ENCODE data around the gene ROPN1. TPM values are rescaled to one million over a fixed set of nuclear protein-coding genes. Genes with fewer than 3 reads are reported as not detected.

The ROPN1 gene
- total RNA-seq, 2 experiments from 2014 or later: not detected

DNA sequence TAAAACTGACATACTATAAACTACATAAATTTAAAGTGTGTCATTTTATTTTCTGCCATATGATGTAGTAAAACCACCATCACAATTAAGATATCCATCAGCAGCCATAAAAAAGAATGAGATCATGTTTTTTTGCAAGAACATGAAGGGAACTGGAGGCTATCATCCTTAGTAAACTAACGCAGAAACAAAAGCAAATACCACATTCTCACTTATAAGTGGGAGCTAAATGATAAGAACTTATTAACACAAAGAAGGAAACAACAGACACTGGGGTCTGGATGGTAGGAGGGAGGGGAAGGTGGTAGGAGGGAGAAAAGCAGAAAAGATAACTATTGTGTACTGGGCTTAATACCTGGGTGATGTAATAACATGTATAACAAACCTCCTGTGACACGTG, 55.5 kb downstream of the ROPN1 start:
- Mint-ChIP-seq H3K9me3 (ENCODE audit: insufficient read depth) (no peaks in the 10 kb centered on the region), H3K4me1 (ENCODE audit: low read depth) (no peaks in the 10 kb centered on the region), H3K36me3 (ENCODE audit: low read depth) (peaks cover 35% of the 10 kb centered on the region), H3K27ac (no peak overlapping the region), H3K4me3 (no peak overlapping the region), H3K27me3 (ENCODE audit: low read depth) (no peaks in the 10 kb centered on the region)
- ChIA-PET POLR2A (no interaction called here), CTCF (no interaction called here)
- no peak for ATAC-seq
- no peak for DNase-seq

- Mint-ChIP-seq H3K9me3 (ENCODE audit: insufficient read depth) (no peaks in the 10 kb centered on the region), H3K27me3 (ENCODE audit: low read depth) (no peaks in the 10 kb centered on the region), H3K4me3 (no peak overlapping the region), H3K36me3 (ENCODE audit: low read depth) (peaks cover 35% of the 10 kb centered on the region), H3K27ac (no peak overlapping the region), H3K4me1 (ENCODE audit: low read depth) (no peaks in the 10 kb centered on the region)
- DNase-seq (no peak), ATAC-seq (no peak)
- ChIA-PET CTCF (no interaction called here), POLR2A (no interaction called here)
Observed at GRCh38 chr3:123935830-123936229, 56.1 kb downstream of the ROPN1 start.

GRCh38 chr3:123934250-123934649, 57.7 kb downstream of the ROPN1 start:
- Mint-ChIP-seq H3K9me3 (ENCODE audit: insufficient read depth) (no peaks in the 10 kb centered on the region), H3K4me3 (no peak overlapping the region), H3K36me3 (ENCODE audit: low read depth) (peaks cover 33% of the 10 kb centered on the region), H3K27me3 (ENCODE audit: low read depth) (no peaks in the 10 kb centered on the region), H3K27ac (no peak overlapping the region), H3K4me1 (ENCODE audit: low read depth) (no peaks in the 10 kb centered on the region)
- ChIA-PET CTCF (no interaction called here), POLR2A (no interaction called here)
- no peak for DNase-seq
- ATAC-seq: no peak

GRCh38 chr3:123930445-123930844, 61.5 kb downstream of the ROPN1 start:
- H3K4me1 Mint-ChIP-seq (ENCODE audit: low read depth): no peaks in the 10 kb centered on the region
- no peak overlapping the region for H3K4me3 Mint-ChIP-seq
- H3K27ac Mint-ChIP-seq: no peak overlapping the region
- POLR2A ChIA-PET: no interaction called here
- peaks cover 26% of the 10 kb centered on the region for H3K36me3 Mint-ChIP-seq (ENCODE audit: low read depth)
- no peaks in the 10 kb centered on the region for H3K9me3 Mint-ChIP-seq (ENCODE audit: insufficient read depth)
- CTCF ChIA-PET: no interaction called here
- H3K27me3 Mint-ChIP-seq (ENCODE audit: low read depth): no peaks in the 10 kb centered on the region
- DNase-seq (no peak), ATAC-seq (no peak)

DNA sequence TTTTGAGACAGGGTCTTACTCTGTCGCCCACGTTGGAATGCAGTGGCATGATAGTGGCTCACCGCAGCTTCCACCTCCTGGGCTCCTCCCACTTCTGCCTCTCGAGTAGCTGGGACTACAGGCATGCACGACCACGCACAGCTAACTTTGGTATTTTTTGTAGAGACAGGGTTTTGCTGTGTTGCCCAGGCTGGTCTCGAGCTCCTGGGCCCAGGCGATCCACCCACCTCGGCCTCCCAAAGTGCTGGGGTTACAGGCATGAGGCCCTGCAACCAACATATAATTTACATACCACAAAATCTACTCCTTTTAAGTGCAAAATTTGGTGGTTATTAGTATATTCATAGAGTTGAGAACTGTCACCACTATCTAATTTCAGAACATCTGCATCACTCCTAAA, 62.6 kb downstream of the ROPN1 start:
- ChIA-PET CTCF (interaction anchor here (0.8 kb wide), 1 partner anchor 11 kb away, joined by 3 read pairs; no protein-coding TSS in a partner anchor), POLR2A (no interaction called here)
- Mint-ChIP-seq H3K36me3 (ENCODE audit: low read depth) (peaks cover 35% of the 10 kb centered on the region), H3K27ac (no peak overlapping the region), H3K4me1 (ENCODE audit: low read depth) (no peaks in the 10 kb centered on the region), H3K4me3 (no peak overlapping the region), H3K27me3 (ENCODE audit: low read depth) (no peaks in the 10 kb centered on the region), H3K9me3 (ENCODE audit: insufficient read depth) (no peaks in the 10 kb centered on the region)
- DNase-seq (no peak), ATAC-seq (no peak)

GRCh38 chr3:123926396-123926795, 65.5 kb downstream of the ROPN1 start:
- H3K4me1 Mint-ChIP-seq (ENCODE audit: low read depth): no peaks in the 10 kb centered on the region
- DNase-seq (no peak), ATAC-seq (no peak)
- H3K4me3 Mint-ChIP-seq: no peak overlapping the region
- H3K36me3 Mint-ChIP-seq (ENCODE audit: low read depth): peaks cover 50% of the 10 kb centered on the region
- CTCF ChIA-PET: no interaction called here
- POLR2A ChIA-PET: no interaction called here
- no peaks in the 10 kb centered on the region for H3K27me3 Mint-ChIP-seq (ENCODE audit: low read depth)
- H3K27ac Mint-ChIP-seq: no peak overlapping the region
- H3K9me3 Mint-ChIP-seq (ENCODE audit: insufficient read depth): peaks cover 13% of the 10 kb centered on the region

DNA sequence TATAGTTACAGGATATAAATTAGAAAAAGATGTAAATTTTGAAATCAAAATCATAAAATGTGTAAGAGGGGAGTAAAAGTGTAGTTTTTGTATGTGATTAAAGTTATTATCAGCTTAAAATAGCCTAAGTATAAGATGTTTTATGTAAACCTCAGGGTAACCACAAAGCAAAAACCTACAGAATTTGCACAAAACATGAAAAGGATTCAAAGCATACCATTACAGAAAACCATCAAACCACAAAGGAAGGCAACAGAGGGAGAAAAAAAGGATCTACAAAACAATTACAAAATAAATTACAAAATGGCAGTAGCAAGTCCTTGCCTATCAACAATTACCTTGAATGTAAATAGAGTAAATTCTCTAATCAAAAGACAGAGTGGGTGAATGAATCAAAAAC, 71.1 kb downstream of the ROPN1 start:
- Mint-ChIP-seq H3K27ac (no peak overlapping the region), H3K27me3 (ENCODE audit: low read depth) (no peaks in the 10 kb centered on the region), H3K4me3 (no peak overlapping the region), H3K4me1 (ENCODE audit: low read depth) (peaks cover 7% of the 10 kb centered on the region), H3K36me3 (ENCODE audit: low read depth) (peaks cover 60% of the 10 kb centered on the region), H3K9me3 (ENCODE audit: insufficient read depth) (peaks cover 23% of the 10 kb centered on the region)
- ATAC-seq (no peak), DNase-seq (no peak)
- CTCF ChIA-PET: no interaction called here
- POLR2A ChIA-PET: no interaction called here

GRCh38 chr3:123920383-123920782, 71.5 kb downstream of the ROPN1 start:
- Mint-ChIP-seq H3K9me3 (ENCODE audit: insufficient read depth) (peaks cover 23% of the 10 kb centered on the region), H3K27me3 (ENCODE audit: low read depth) (no peaks in the 10 kb centered on the region), H3K27ac (no peak overlapping the region), H3K4me1 (ENCODE audit: low read depth) (peaks cover 7% of the 10 kb centered on the region), H3K4me3 (no peak overlapping the region), H3K36me3 (ENCODE audit: low read depth) (peaks cover 61% of the 10 kb centered on the region)
- no peak for DNase-seq
- ChIA-PET CTCF (no interaction called here), POLR2A (no interaction called here)
- ATAC-seq: no peak

DNA sequence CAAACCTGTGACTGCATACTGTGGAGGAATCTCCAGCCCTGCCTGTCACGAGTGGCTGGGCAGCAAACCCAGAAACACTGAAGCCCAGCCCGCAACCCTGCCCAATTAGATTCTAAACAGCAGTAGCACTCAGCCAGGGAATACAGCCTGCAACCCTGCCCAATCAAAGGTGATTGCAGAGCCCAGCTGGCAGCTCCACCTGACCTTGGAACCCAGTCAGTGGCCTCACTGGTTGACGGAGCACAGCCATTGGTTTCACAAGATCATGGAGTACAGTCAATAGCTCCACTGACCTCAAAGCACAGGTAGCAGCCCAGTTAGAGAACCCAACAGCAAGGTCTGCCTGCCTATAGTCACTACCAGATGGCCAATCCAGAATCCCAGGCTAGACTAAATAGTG, 72.6 kb downstream of the ROPN1 start:
- DNase-seq (no peak), ATAC-seq (no peak)
- Mint-ChIP-seq H3K4me3 (no peak overlapping the region), H3K36me3 (ENCODE audit: low read depth) (peaks cover 60% of the 10 kb centered on the region), H3K4me1 (ENCODE audit: low read depth) (peaks cover 7% of the 10 kb centered on the region), H3K9me3 (ENCODE audit: insufficient read depth) (peaks cover 23% of the 10 kb centered on the region), H3K27ac (no peak overlapping the region), H3K27me3 (ENCODE audit: low read depth) (no peaks in the 10 kb centered on the region)
- POLR2A ChIA-PET: no interaction called here
- CTCF ChIA-PET: no interaction called here

Other genes with a start within 250 kb of the ROPN1 start
- not detected for gene MYLK, start 107.8 kb downstream of the ROPN1 start, total RNA-seq
- gene CCDC14, start 30.9 kb downstream of the ROPN1 start, total RNA-seq: 10 to 100 TPM; 47.9 to 50.3 TPM
- 1 to 10 TPM; 1.2 to 1.3 TPM for gene KALRN, start 41.2 kb upstream of the ROPN1 start, total RNA-seq

Measured in activated CD8-positive, alpha-beta T cell treated with anti-CD3 and anti-CD28 coated beads, Interleukin-2, amount 10 ng/mL, durations not matched to agents 7 days and 5 days (primary cell).